HepG2 (cell line): ENCODE results near the gene SPIN1. TPM values are rescaled to one million over a fixed set of nuclear protein-coding genes. Genes with fewer than 3 reads are reported as not detected.

Experiments used
- MAFF ChIP-seq: IDR thresholded peaks from 2 replicates; pipeline ENCODE4 v1.6.1; 2011; ENCODE audit warnings: low read depth, low read length, improper control_type of control experiment
- PHF5A ChIP-seq: IDR thresholded peaks from one replicate; pipeline ENCODE4 v1.6.1; 2018; ENCODE audit warnings: low read depth, missing genetic modification reagents; ENCODE audit not compliant: unreplicated experiment
- ZFP37 ChIP-seq: sonication (generic); formaldehyde crosslinking; IDR thresholded peaks from 2 replicates; pipeline ENCODE4 v1.4.0; 2020; ENCODE audit warnings: missing genetic modification reagents, borderline replicate concordance
- ZFX ChIP-seq: sonication (generic); formaldehyde crosslinking; IDR thresholded peaks from 2 replicates; pipeline ENCODE4 v1.4.0; 2020; ENCODE audit warnings: mild to moderate bottlenecking, low read depth, missing genetic modification reagents, moderate library complexity
- polyA plus RNA-seq, 8 experiments: library from polyadenylated mRNA; depleted of rRNA in 3 of 8; stranded (reverse) in 7 of 8; unstranded in 1 of 8; fragments of >200 nt; fragmentation: Illumina TruSeq in 4 of 8; extraction: Trizol in 4 of 8; gene quantifications; 2 replicates each; pipeline versions ENCODE4 v1.2.1 to v1.2.3, GENCODE V29; 2011 to 2016; ENCODE audit warnings: low read depth in 4 of 8, missing spikeins in 1 of 8, mixed read lengths in 1 of 8; ENCODE audit not compliant: insufficient read depth in 1 of 8
- total RNA-seq, 5 experiments: library from RNA; depleted of rRNA; stranded (reverse); fragments of >200 nt; fragmentation: Illumina TruSeq; extraction: Trizol; gene quantifications; 2 replicates each; pipeline ENCODE4 v1.2.3, GENCODE V29; 2016; ENCODE audit warnings: low read depth in 1 of 5
- TF ChIP-seq, protein P1 (sequence below), 2 experiments: sonication (generic) in 1 of 2; formaldehyde crosslinking in 1 of 2; IDR thresholded peaks; 2 replicates each; pipeline versions ENCODE4 v1.6.1 to v1.9.0; 2014 to 2022; ENCODE audit warnings: antibody characterized with exemption in 1 of 2, borderline replicate concordance in 1 of 2, inconsistent platforms in 1 of 2, low read depth in 1 of 2, missing genetic modification reagents in 1 of 2
- TF ChIP-seq, protein P2 (sequence below): sonication (generic); formaldehyde crosslinking; IDR thresholded peaks from 2 replicates; pipeline ENCODE4 v1.4.0; 2020; ENCODE audit warnings: missing genetic modification reagents
- TF ChIP-seq, protein P3 (sequence below): sonication (generic); formaldehyde crosslinking; IDR thresholded peaks from 2 replicates; pipeline ENCODE4 v1.5.1; 2020; ENCODE audit warnings: mild to moderate bottlenecking, missing genetic modification reagents, borderline replicate concordance
- TF ChIP-seq, protein P4 (sequence below): sonication (generic); formaldehyde crosslinking; IDR thresholded peaks from 2 replicates; pipeline ENCODE4 v1.4.0; 2020; ENCODE audit warnings: mild to moderate bottlenecking, low read depth, missing genetic modification reagents
- TF ChIP-seq, protein P5 (sequence below): sonication (generic); formaldehyde crosslinking; IDR thresholded peaks from 2 replicates; pipeline ENCODE4 v1.4.0; 2020; ENCODE audit warnings: mild to moderate bottlenecking, missing genetic modification reagents

The SPIN1 gene
- total and polyA plus RNA-seq, 2 of the 13 experiments (the other 11 are each of a cell fraction or from before 2014, with no cell fraction given): 20.0 to 24.3 TPM

DNA sequence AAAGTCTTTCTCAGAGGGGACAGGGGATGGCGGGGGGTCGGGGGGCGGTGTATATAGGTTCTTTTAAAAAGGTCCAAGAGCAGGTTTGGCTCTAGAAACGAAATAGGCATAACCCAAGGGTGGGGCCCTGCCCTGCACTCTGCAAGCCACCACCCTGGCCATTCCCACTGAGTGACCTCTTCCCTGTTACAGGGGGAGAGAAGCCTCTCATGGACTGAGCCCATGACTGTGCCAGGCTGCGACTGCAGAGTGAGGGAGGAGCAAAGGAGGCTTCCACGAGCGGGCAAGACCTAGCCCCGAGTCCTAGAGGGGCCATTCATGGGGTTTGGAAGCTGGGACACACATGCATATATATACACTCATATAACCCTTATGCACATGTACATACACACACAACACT, 136.7 kb downstream of the SPIN1 start (continued):
- TF ChIP-seq, protein P1, sequence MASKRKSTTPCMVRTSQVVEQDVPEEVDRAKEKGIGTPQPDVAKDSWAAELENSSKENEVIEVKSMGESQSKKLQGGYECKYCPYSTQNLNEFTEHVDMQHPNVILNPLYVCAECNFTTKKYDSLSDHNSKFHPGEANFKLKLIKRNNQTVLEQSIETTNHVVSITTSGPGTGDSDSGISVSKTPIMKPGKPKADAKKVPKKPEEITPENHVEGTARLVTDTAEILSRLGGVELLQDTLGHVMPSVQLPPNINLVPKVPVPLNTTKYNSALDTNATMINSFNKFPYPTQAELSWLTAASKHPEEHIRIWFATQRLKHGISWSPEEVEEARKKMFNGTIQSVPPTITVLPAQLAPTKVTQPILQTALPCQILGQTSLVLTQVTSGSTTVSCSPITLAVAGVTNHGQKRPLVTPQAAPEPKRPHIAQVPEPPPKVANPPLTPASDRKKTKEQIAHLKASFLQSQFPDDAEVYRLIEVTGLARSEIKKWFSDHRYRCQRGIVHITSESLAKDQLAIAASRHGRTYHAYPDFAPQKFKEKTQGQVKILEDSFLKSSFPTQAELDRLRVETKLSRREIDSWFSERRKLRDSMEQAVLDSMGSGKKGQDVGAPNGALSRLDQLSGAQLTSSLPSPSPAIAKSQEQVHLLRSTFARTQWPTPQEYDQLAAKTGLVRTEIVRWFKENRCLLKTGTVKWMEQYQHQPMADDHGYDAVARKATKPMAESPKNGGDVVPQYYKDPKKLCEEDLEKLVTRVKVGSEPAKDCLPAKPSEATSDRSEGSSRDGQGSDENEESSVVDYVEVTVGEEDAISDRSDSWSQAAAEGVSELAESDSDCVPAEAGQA (IDR thresholded peaks at IDR 0.05; ENCODE audit: low read depth): no peak
- TF ChIP-seq, protein P1 (CRISPR knock-in tag; IDR thresholded peaks at IDR 0.05; ENCODE audit: borderline replicate concordance): no peak
- TF ChIP-seq MAFF: no peak
- TF ChIP-seq, protein P2, sequence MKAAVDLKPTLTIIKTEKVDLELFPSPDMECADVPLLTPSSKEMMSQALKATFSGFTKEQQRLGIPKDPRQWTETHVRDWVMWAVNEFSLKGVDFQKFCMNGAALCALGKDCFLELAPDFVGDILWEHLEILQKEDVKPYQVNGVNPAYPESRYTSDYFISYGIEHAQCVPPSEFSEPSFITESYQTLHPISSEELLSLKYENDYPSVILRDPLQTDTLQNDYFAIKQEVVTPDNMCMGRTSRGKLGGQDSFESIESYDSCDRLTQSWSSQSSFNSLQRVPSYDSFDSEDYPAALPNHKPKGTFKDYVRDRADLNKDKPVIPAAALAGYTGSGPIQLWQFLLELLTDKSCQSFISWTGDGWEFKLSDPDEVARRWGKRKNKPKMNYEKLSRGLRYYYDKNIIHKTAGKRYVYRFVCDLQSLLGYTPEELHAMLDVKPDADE (CRISPR knock-in tag): no peak
- TF ChIP-seq, protein P3, sequence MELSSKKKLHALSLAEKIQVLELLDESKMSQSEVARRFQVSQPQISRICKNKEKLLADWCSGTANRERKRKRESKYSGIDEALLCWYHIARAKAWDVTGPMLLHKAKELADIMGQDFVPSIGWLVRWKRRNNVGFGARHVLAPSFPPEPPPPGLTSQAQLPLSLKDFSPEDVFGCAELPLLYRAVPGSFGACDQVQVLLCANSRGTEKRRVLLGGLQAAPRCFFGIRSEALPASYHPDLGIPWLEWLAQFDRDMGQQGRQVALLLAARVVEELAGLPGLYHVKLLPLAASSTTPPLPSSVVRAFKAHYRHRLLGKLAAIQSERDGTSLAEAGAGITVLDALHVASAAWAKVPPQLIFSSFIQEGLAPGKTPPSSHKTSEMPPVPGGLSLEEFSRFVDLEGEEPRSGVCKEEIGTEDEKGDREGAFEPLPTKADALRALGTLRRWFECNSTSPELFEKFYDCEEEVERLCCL (CRISPR knock-in tag): no peak
- TF ChIP-seq, protein P4, sequence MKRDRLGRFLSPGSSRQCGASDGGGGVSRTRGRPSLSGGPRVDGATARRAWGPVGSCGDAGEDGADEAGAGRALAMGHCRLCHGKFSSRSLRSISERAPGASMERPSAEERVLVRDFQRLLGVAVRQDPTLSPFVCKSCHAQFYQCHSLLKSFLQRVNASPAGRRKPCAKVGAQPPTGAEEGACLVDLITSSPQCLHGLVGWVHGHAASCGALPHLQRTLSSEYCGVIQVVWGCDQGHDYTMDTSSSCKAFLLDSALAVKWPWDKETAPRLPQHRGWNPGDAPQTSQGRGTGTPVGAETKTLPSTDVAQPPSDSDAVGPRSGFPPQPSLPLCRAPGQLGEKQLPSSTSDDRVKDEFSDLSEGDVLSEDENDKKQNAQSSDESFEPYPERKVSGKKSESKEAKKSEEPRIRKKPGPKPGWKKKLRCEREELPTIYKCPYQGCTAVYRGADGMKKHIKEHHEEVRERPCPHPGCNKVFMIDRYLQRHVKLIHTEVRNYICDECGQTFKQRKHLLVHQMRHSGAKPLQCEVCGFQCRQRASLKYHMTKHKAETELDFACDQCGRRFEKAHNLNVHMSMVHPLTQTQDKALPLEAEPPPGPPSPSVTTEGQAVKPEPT: no peak
- TF ChIP-seq, protein P5, sequence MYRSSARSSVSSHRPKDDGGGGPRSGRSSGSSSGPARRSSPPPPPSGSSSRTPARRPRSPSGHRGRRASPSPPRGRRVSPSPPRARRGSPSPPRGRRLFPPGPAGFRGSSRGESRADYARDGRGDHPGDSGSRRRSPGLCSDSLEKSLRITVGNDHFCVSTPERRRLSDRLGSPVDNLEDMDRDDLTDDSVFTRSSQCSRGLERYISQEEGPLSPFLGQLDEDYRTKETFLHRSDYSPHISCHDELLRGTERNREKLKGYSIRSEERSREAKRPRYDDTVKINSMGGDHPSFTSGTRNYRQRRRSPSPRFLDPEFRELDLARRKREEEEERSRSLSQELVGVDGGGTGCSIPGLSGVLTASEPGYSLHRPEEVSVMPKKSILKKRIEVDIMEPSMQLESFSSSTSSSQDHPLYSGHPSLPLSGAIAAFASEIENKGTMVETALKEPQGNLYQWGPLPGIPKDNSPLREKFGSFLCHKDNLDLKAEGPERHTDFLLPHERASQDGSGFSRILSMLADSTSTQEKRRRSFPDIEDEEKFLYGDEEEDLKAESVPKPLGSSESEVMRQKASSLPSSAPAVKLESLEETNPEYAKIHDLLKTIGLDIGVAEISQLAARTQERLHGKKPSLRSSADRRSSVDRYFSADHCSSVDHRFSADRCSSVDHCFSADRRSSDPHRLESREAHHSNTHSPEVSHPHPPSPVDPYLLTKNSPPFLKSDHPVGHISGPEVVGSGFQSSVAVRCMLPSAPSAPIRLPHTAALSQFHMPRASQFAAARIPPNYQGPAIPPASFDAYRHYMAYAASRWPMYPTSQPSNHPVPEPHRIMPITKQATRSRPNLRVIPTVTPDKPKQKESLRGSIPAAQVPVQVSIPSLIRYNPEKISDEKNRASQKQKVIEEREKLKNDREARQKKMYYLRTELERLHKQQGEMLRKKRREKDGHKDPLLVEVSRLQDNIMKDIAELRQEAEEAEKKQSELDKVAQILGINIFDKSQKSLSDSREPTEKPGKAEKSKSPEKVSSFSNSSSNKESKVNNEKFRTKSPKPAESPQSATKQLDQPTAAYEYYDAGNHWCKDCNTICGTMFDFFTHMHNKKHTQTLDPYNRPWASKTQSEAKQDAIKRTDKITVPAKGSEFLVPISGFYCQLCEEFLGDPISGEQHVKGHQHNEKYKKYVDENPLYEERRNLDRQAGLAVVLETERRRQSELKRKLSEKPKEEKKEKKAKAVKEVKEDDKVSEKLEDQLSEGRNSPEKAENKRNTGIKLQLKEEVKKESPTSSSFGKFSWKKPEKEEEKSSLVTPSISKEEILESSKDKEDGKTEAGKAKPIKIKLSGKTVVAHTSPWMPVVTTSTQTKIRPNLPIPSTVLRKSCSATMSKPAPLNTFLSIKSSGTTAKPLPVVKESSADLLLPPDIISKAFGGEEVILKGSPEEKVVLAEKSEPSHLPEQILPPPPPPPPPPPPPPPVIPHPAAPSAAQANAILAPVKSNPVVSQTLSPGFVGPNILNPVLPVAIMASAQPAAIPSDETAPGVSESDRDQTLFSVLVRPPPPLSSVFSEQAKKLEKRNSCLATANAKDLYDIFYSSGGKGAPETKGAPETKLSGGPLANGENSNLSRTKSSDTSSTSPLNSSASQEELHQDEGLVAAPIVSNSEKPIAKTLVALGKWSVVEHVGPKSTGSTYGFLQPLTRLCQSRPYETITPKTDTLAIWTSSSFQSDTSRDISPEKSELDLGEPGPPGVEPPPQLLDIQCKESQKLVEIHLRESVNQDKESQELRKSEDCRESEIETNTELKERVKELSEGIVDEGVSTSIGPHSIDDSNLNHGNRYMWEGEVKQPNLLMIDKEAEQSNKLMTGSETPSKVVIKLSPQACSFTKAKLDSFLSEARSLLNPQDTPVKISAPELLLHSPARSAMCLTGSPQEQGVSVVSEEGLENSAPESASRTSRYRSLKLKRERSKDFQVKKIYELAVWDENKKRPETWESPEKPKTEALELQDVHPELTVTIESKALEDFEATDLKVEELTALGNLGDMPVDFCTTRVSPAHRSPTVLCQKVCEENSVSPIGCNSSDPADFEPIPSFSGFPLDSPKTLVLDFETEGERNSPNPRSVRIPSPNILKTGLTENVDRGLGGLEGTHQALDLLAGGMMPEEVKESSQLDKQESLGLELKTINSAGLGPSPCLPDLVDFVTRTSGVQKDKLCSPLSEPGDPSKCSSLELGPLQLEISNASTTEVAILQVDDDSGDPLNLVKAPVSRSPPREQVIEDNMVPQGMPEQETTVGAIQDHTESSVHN (CRISPR knock-in tag): no peak
- no peak for TF ChIP-seq ZFX (CRISPR knock-in tag)
- TF ChIP-seq ZFP37 (CRISPR knock-in tag): no peak
- TF ChIP-seq PHF5A (CRISPR knock-in tag): no peak
